Large intestine (tissue), 3 donors: ENCODE results near the gene PLEKHA6. TPM values are rescaled to one million over a fixed set of nuclear protein-coding genes. Genes with fewer than 3 reads are reported as not detected.
A peak's percentile ranks its signal among the peaks of the same experiment; 100 is the strongest.

Source experiments
- DNase-seq, 2 donors: peaks; one replicate each; pipeline versions ENCODE4 v3.0.0 to v3.0.0-alpha.2; 2013
- H3K27ac ChIP-seq: one replicate; pipeline ENCODE4 v1.5.1; 2013; ENCODE audit warnings: low read length
- H3K27me3 ChIP-seq: 2 replicates; pipeline ENCODE4 v1.6.1; 2013; ENCODE audit warnings: low read length; ENCODE audit not compliant: control insufficient read depth, insufficient read depth
- H3K36me3 ChIP-seq: 2 replicates; pipeline ENCODE4 v1.6.1; 2013; ENCODE audit warnings: low read length; ENCODE audit not compliant: control insufficient read depth, insufficient read depth
- H3K4me1 ChIP-seq: one replicate; pipeline ENCODE4 v1.6.1; 2013; ENCODE audit warnings: low read length; ENCODE audit not compliant: control insufficient read depth, insufficient read depth
- H3K4me3 ChIP-seq: one replicate; pipeline ENCODE4 v1.5.1; 2013; ENCODE audit warnings: low read length
- H3K9me3 ChIP-seq: one replicate; pipeline ENCODE4 v1.6.1; 2013; ENCODE audit warnings: mild to moderate bottlenecking, low read depth, low read length, moderate library complexity; ENCODE audit not compliant: control insufficient read depth
- WGBS: methylation state at CpG from one replicate; pipeline ENCODE4 v1.1.5; 2013; ENCODE audit warnings: low lambda C conversion rate; ENCODE audit not compliant: insufficient coverage; 5-methylcytosine and 5-hydroxymethylcytosine counted together
- polyA plus RNA-seq: library from polyadenylated mRNA; unstranded; fragments of 120-200 nt; gene quantifications from one replicate; pipeline ENCODE4 v1.2.1, GENCODE V29; 2013

Gene PLEKHA6
- polyA plus RNA-seq, 1 donor: 59.3 TPM

DNA sequence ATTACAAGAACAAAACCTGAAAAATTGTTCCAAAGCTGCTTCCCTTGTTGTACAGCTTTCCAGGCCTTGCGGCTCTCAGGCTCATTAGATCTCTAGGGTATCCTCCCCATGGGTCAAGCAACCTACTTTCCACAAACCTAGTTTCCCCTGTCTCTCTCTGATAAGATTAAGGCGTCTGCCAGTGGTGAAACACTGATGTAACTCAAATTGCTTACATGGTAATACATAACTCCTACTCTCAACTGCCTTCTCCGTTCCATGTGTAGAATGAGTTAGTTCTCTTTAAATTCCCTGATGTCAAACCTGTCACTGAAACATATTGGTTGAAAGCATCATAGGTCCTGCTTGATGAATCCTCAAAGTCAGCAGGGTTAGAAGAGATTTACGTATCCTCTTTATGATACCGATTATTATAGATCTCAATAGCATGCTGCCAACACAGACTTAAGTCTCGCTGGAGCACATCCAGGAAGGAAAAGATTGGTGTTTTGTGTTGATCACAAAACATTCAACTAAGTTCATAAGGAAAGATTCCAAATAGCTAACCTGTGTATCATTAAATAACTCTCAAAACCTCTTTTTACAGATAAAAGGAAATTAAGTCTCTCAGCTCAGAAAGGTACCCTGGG, 41.3 kb upstream of the PLEKHA6 start:
- no peaks in the 10 kb centered on the region for H3K27me3 ChIP-seq
- no peak overlapping the region for H3K27ac ChIP-seq
- no peak overlapping the region for H3K4me3 ChIP-seq
- 100% methylated on average over 2 of the region's 6 CpGs for WGBS
- H3K4me1 ChIP-seq: peaks cover 6% of the 10 kb centered on the region
- DNase-seq: no peak
- H3K9me3 ChIP-seq: no peaks in the 10 kb centered on the region
- peaks cover 47% of the 10 kb centered on the region for H3K36me3 ChIP-seq

DNA sequence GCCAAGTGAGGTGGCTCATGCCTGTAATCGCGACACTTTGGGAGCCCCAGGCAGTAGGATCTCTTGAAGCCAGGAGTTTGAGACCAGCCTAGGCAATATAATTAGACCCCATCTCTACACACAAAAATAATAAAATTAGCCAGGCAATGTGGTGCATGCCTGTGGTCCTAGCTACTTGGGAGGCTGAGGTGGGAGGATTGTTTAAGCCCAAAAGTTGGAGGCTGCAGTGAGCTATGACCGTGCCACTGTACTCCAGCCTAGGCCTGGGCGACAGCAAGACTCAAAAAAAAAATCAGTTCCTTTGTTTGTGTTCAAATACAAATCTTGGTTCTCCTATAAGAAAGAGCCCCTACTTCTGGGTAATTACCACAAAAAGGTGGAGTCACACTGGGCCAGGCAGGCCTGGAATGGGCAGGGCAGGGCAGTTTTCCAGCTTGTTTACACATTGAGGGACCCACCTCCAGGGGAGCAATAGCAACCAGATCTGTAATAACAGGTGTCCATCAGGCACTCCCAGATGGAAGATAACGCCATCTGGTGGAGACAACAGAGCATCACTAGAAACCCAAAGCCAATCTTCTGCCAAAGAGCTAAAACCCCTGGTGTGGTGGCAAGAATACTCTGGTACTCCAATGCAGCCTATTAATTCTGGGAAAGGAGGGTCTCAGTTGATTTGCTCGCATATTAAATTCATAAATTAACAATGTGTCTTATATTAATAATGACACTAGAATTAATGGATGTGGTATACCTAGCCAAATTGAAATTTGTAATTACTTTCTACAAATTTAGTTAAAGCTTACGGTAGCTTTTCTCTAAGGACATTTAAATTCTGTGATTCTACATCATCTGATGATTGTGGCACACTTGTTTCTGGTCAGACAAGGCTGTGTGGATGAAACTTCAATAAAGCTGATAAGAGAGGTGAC, 38.7 kb upstream of the PLEKHA6 start:
- no peaks in the 10 kb centered on the region for H3K27me3 ChIP-seq
- no peaks in the 10 kb centered on the region for H3K9me3 ChIP-seq
- peaks cover 28% of the 10 kb centered on the region for H3K36me3 ChIP-seq
- H3K27ac ChIP-seq: peak overlapping the region; percentile 39
- no peak overlapping the region for H3K4me3 ChIP-seq
- 60% methylated on average over 2 of the region's 7 CpGs for WGBS
- peaks cover 6% of the 10 kb centered on the region for H3K4me1 ChIP-seq
- DNase-seq: peak; percentile 88 to 91

DNA sequence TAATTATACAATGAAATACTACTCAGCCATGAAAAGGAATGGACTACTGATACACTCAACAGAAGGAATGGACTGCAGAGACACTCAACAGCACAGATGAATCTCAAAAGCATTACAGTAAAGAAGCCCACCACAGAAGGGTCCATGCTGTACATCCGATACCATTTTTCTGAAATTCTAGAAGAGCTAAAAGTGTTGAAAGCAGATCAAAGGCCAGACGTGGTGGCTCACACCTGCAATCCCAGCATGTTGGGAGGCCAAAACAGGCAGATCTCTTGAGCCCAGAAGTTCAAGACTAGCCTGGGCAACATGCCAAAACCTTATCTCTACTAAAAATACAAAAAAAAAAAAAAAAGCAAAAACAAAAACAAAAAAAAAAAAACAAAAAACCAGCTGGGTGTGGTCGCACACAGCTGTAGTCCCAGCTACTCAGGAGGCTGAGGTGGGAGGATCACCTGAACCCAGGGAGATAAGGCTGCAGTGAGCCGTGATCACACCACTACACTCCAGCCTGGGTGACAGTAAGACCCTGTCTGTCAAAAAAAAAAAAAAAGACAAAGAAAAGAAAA, 36.4 kb upstream of the PLEKHA6 start:
- H3K4me3 ChIP-seq: no peak overlapping the region
- DNase-seq: no peak
- H3K27me3 ChIP-seq: no peaks in the 10 kb centered on the region
- H3K4me1 ChIP-seq: peaks cover 6% of the 10 kb centered on the region
- peaks cover 18% of the 10 kb centered on the region for H3K36me3 ChIP-seq
- WGBS: no CpG with 5 or more reads among the region's 4 CpGs
- no peak overlapping the region for H3K27ac ChIP-seq
- H3K9me3 ChIP-seq: no peaks in the 10 kb centered on the region

DNA sequence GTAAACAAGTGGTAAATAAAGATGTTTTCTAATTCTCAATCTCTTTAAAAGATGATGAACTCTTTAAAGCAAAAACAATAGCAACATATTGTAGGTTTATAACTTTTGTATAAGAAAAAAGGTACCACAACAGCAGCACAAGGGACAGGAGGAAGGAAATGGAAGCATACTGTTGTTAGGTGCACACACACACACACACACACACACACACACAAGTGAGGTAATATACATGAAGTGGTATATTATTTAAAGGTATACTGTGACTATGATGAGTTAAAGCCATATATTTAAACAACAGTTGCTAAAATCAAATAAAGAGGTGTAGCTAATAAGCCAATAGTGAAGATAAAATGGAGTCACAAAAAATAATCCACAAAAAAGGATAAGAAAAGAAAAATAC, 31.9 kb upstream of the PLEKHA6 start:
- H3K27ac ChIP-seq: no peak overlapping the region

DNA sequence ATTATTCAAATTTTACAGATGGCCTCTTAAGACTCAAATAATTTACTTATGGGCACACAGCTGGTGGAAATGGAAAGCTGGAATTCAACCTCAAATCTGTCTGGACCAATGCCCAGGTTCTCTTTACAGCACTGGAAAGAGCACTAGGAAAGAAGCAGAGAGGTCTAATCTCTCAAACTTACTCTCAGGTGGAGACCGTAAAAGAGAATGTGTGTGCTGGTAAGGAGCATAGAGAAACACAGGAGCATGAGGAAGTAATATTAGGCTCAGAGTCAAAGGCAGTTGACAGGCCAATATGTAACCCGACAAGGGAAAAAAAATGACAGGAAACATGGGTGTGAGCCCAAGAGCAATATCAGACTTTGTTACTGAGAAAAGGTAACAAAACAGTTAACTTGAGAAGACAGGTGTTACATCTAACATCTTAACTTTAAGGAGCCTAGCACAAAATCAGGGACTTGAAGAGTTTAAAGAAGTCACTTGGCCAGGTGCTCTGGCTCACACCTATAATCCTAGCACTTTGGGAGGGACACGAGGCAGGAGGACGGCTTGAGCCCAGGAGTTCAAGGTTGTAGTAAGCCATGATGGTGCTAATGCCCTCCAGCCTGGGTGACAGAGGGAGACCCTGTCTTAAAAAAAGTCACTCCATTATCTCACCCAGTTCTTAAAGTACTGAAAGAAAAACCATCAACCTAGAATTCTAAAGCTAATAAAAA, 31.2 kb upstream of the PLEKHA6 start:
- no peaks in the 10 kb centered on the region for H3K9me3 ChIP-seq
- peaks cover 3% of the 10 kb centered on the region for H3K4me1 ChIP-seq
- no peaks in the 10 kb centered on the region for H3K36me3 ChIP-seq
- H3K4me3 ChIP-seq: no peak overlapping the region
- H3K27me3 ChIP-seq: no peaks in the 10 kb centered on the region
- peak overlapping the region; percentile 8 for H3K27ac ChIP-seq
- DNase-seq: peak in 1 of 2 donors; percentile 67
- no CpG with 5 or more reads among the region's 4 CpGs for whole genome bisulfite sequencing

More for the DNA sequence above, 31.9 kb upstream of the PLEKHA6 start:
- H3K9me3 ChIP-seq: no peaks in the 10 kb centered on the region
- H3K4me1 ChIP-seq: peaks cover 3% of the 10 kb centered on the region
- no peak overlapping the region for H3K4me3 ChIP-seq
- DNase-seq: no peak
- no peaks in the 10 kb centered on the region for H3K36me3 ChIP-seq
- H3K27me3 ChIP-seq: no peaks in the 10 kb centered on the region

DNA sequence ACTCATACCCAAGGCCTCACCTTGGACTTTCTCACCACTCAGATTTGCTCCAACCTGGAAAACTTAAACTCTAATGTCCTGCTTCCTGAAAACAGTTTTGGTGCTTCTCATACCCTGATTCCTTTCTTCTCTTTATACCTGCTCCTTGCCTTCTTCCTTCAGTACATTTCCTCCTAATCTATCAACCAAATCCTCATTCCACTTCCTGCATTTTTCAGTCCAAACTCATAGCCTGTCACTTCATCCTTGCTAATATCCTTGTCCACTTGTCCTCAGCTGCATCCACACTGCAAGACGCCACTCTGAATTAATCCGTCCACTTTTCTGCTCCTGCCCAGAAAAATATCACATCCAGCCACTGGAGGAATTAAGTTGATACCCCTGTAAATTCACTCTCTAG, 26.0 kb upstream of the PLEKHA6 start:
- no peaks in the 10 kb centered on the region for H3K36me3 ChIP-seq
- H3K4me1 ChIP-seq: peaks cover 8% of the 10 kb centered on the region
- WGBS: no CpG with 5 or more reads among the region's 2 CpGs
- no peak for DNase-seq
- H3K27me3 ChIP-seq: no peaks in the 10 kb centered on the region
- no peak overlapping the region for H3K27ac ChIP-seq
- H3K4me3 ChIP-seq: no peak overlapping the region
- no peaks in the 10 kb centered on the region for H3K9me3 ChIP-seq

DNA sequence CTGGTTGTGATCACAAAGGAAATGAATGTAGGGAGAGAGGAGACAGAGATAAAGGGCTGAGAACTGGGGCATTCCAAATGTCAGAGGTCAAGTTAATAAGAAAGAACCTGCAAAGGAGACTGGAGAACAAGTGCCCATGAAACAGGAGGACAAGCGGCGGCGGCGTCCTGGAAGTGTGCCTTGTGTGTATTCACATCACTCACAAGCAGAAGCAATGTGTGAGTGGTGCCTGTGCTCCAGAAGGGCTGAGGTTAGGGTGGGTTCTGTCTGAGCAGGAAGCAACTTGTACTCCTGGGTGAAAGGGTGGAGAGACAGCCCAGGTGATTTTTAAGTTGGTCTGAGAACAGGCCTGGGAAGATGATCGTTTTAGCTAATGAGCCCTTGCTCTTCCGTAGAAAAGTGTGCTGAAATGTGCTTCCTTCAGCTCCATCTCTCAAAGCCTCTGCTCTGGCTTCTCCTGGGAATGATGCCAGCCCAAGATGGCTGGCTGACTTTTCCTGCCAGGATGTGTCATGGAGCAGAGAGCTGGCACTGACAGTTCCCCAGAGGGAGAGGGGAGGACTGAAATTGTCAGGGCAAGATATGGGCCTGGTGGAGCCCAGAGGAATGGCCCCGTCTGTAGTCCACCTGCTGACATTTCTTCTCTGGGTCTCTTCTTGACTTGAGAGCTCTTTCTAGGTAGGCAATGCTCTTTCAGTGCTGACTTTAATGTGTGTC, 25.1 kb upstream of the PLEKHA6 start:
- no peak overlapping the region for H3K27ac ChIP-seq
- no CpG with 5 or more reads among the region's 7 CpGs for WGBS
- H3K4me3 ChIP-seq: no peak overlapping the region
- no peaks in the 10 kb centered on the region for H3K36me3 ChIP-seq
- DNase-seq: no peak
- no peaks in the 10 kb centered on the region for H3K27me3 ChIP-seq
- H3K9me3 ChIP-seq: no peaks in the 10 kb centered on the region
- H3K4me1 ChIP-seq: peaks cover 6% of the 10 kb centered on the region

DNA sequence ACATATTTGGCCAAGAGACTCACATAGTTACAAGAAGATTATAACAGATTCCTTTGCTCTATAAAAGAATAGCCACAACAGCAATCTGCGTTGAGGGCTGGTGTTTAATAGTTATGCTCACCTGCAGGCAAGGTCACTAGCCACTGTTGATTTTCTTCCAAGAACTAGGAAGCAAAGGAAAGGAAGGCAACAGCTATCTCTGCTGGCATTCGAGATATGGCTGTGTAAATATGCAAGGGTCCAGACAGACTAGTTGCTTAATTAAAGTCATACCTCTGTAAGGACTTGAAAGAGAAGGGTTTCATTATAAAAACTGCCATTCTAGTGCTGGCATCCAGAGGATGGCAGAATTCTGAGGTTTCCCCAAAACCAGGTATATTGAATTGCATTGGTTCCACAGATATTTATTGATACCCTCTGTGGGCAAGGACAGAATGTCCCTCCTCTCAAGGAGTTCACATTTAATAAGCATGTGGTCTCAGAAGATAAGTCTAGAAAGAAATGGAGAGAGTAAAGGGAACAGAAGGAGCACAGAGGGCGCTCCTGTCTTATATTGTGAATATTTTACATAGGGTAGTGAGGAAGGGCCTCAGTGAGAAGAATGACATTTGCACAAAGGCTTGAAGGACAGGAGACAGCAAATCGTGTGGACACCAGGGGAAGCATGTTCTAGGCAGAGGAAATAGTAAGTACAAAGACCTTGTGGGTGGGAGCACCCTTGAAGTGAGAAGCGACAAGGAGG, 23.6 kb upstream of the PLEKHA6 start:
- Histone ChIP-seq H3K4me1 (peaks cover 14% of the 10 kb centered on the region), H3K27ac (no peak overlapping the region), H3K4me3 (no peak overlapping the region), H3K27me3 (peaks cover 1% of the 10 kb centered on the region), H3K9me3 (no peaks in the 10 kb centered on the region), H3K36me3 (no peaks in the 10 kb centered on the region)
- 67% methylated on average over 3 of the region's 5 CpGs for WGBS
- DNase-seq: no peak

DNA sequence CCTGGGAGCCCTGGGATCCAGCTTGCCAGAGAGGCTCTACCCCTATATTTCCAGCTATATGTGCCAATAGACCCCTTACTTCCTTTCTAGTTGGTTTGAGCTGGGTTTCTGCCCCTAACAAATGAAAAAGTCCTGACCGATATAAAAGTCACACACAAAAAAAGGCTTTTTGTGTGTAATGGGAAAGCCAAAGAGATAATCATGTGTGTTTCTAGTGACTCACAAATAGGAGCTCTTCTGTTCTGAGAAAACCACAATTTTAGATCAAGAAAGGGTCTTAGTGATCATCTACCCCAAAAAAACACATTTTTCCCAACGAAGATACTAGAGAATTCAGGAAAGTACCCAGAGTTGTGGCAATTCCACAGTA, 23.0 kb upstream of the PLEKHA6 start:
- WGBS: no CpG with 5 or more reads among the region's 2 CpGs
- H3K4me3 ChIP-seq: no peak overlapping the region
- peaks cover 14% of the 10 kb centered on the region for H3K4me1 ChIP-seq
- no peak for DNase-seq
- no peaks in the 10 kb centered on the region for H3K9me3 ChIP-seq
- H3K27ac ChIP-seq: no peak overlapping the region
- H3K27me3 ChIP-seq: peaks cover 8% of the 10 kb centered on the region
- H3K36me3 ChIP-seq: no peaks in the 10 kb centered on the region
